B cell (primary cell): ENCODE data around the gene MST1. TPM values are rescaled to one million over a fixed set of nuclear protein-coding genes. Genes with fewer than 3 reads are reported as not detected.

Experiments
- ATAC-seq: fragments of 200-7000 bp; cut with Tn5 transposase; one replicate; pipeline ENCODE4 v1.10.0; 2021; ENCODE audit warnings: low read depth, mild to moderate bottlenecking, moderate number of reproducible peaks, moderate library complexity
- CTCF ChIA-PET: fragments of 350-600 bp; sonication (Branson Sonifier 250); formaldehyde crosslinking; loops from one replicate; lab custom pipeline; 2021; ENCODE audit warnings: antibody characterized with exemption, inconsistent platforms; lab: Charles Lee
- POLR2A ChIA-PET: fragments of 350-600 bp; sonication (Branson Sonifier 250); formaldehyde crosslinking; loops from one replicate; lab custom pipeline; 2021; ENCODE audit warnings: antibody characterized with exemption; lab: Charles Lee
- DNase-seq: peaks from one replicate; pipeline ENCODE4 v3.0.0; 2013
- H2AFZ ChIP-seq: 2 replicates; pipeline ENCODE4 v1.6.1; 2012; ENCODE audit warnings: mild to moderate bottlenecking, low read depth, low read length; ENCODE audit not compliant: insufficient read depth, poor library complexity, severe bottlenecking
- H3K27ac ChIP-seq, 2 donors: 1 replicate in 1 of 2; 2 replicates in 1 of 2; pipeline ENCODE4 v1.5.1; 2012 to 2013; ENCODE audit warnings: low read length in 2 of 2, mild to moderate bottlenecking in 2 of 2, moderate library complexity in 1 of 2
- H3K27me3 ChIP-seq, 4 experiments: fragments of 200-600 bp in 1 of 4; sonication (generic) in 1 of 4; replicated peaks in 1 of 4; 1 replicate in 2 of 4; 2 replicates in 2 of 4; pipeline versions ENCODE4 v1.6.1 to v1.7.0; 2013 to 2016; ENCODE audit warnings: low read length in 3 of 4, mild to moderate bottlenecking in 2 of 4, mixed read lengths in 1 of 4, moderate library complexity in 1 of 4; ENCODE audit not compliant: insufficient read depth in 4 of 4, control insufficient read depth in 3 of 4; ENCODE audit errors: control extremely low read depth in 1 of 4
- H3K36me3 ChIP-seq, 2 experiments: replicated peaks in 1 of 2; 1 replicate in 1 of 2; 2 replicates in 1 of 2; pipeline versions ENCODE4 v1.6.1 to v1.7.1; 2013; ENCODE audit warnings: low read length in 1 of 2; ENCODE audit not compliant: insufficient read depth in 2 of 2, control insufficient read depth in 1 of 2; ENCODE audit errors: control extremely low read depth in 1 of 2, extremely low read depth in 1 of 2
- H3K4me1 ChIP-seq, 2 donors: fragments of 200-600 bp in 1 of 2; sonication (generic) in 1 of 2; 1 replicate in 1 of 2; 2 replicates in 1 of 2; pipeline versions ENCODE4 v1.5.1 to v1.6.1; 2013 to 2017; ENCODE audit warnings: low read length in 2 of 2; ENCODE audit not compliant: control insufficient read depth in 2 of 2, insufficient read depth in 2 of 2
- H3K4me2 ChIP-seq: replicated peaks from 2 replicates; pipeline ENCODE3; 2012; ENCODE audit warnings: mild to moderate bottlenecking, low read depth, low read length; ENCODE audit not compliant: poor library complexity, severe bottlenecking
- H3K4me3 ChIP-seq, 5 experiments: fragments of 200-600 bp in 1 of 5; sonication (generic) in 1 of 5; 1 replicate in 3 of 5; 2 replicates in 2 of 5; pipeline versions ENCODE4 v1.5.1 to v1.7.0; 2011 to 2016; ENCODE audit warnings: low read length in 4 of 5, mild to moderate bottlenecking in 4 of 5, low read depth in 2 of 5, control low read depth in 1 of 5, moderate library complexity in 1 of 5; ENCODE audit not compliant: insufficient read depth in 1 of 5; ENCODE audit errors: control extremely low read depth in 1 of 5, extremely low read depth in 1 of 5
- H3K79me2 ChIP-seq: fragments of 200-600 bp; sonication (generic); one replicate; pipeline ENCODE4 v1.6.0; 2016; ENCODE audit warnings: low read length; ENCODE audit not compliant: control insufficient read depth, insufficient read depth
- H3K9ac ChIP-seq: fragments of 200-600 bp; sonication (generic); 2 replicates; pipeline ENCODE4 v1.6.1; 2017; ENCODE audit warnings: mild to moderate bottlenecking, low read length, moderate library complexity
- H3K9me3 ChIP-seq, 3 donors: one replicate each; pipeline versions ENCODE4 v1.6.1 to v1.7.1; 2013; ENCODE audit warnings: low read length in 2 of 3; ENCODE audit not compliant: control insufficient read depth in 2 of 3, insufficient read depth in 1 of 3; ENCODE audit errors: control extremely low read depth in 1 of 3
- H4K20me1 ChIP-seq: 2 replicates; pipeline ENCODE4 v1.6.0; 2012; ENCODE audit warnings: mild to moderate bottlenecking, low read length; ENCODE audit not compliant: insufficient read depth, control insufficient read depth, poor library complexity, severe bottlenecking
- H3K27ac Mint-ChIP-seq: one replicate; pipeline ENCODE4 v1.8.0; 2021; ENCODE audit warnings: mixed read lengths
- H3K27me3 Mint-ChIP-seq: one replicate; pipeline ENCODE4 v1.8.0; 2021; ENCODE audit warnings: mixed read lengths
- H3K4me1 Mint-ChIP-seq: one replicate; pipeline ENCODE4 v1.8.0; 2021; ENCODE audit warnings: mixed read lengths
- H3K4me3 Mint-ChIP-seq: one replicate; pipeline ENCODE4 v1.8.0; 2021; ENCODE audit warnings: mixed read lengths
- H3K9me3 Mint-ChIP-seq: one replicate; pipeline ENCODE4 v1.8.0; 2022; ENCODE audit warnings: mixed read lengths; ENCODE audit not compliant: insufficient read depth
- EZH2 ChIP-seq: IDR thresholded peaks from 2 replicates; pipeline ENCODE4 v1.6.1; 2012; ENCODE audit warnings: borderline replicate concordance, low read depth, mild to moderate bottlenecking, moderate library complexity, low read length; ENCODE audit not compliant: insufficient read depth, poor library complexity, severe bottlenecking
- WGBS: methylation state at CpG from one replicate; pipeline ENCODE4 v1.1.5; 2013; ENCODE audit warnings: missing lambda C conversion rate; ENCODE audit not compliant: insufficient coverage; 5-methylcytosine and 5-hydroxymethylcytosine counted together
- intact Hi-C: fragments of 100-400 bp; cut with micrococcal nuclease; formaldehyde crosslinking; loops from one replicate; pipeline ENCODE4 v1.10.0; 2022
- polyA plus RNA-seq: library from polyadenylated mRNA; depleted of rRNA; stranded (reverse); fragments of >200 nt; gene quantifications from 2 replicates; pipeline ENCODE4 v1.2.3, GENCODE V29; 2012
- total RNA-seq, 2 donors: library from RNA; stranded (reverse); fragments of 120-200 nt in 1 of 2; gene quantifications; 1 replicate in 1 of 2; 2 replicates in 1 of 2; pipeline versions ENCODE4 v1.2.3 to v1.2.4, GENCODE V29; 2013 to 2022
- TF ChIP-seq, protein P1 (sequence below): fragments of 200-600 bp; IDR thresholded peaks from one replicate; pipeline ENCODE4 v1.8.0; 2022; ENCODE audit warnings: antibody characterized with exemption, mild to moderate bottlenecking

MST1 gene
- total and polyA plus RNA-seq, 2 donors (not counting 1 experiment from before 2014, with no cell fraction given) = 14.5 to 26.4 TPM

DNA sequence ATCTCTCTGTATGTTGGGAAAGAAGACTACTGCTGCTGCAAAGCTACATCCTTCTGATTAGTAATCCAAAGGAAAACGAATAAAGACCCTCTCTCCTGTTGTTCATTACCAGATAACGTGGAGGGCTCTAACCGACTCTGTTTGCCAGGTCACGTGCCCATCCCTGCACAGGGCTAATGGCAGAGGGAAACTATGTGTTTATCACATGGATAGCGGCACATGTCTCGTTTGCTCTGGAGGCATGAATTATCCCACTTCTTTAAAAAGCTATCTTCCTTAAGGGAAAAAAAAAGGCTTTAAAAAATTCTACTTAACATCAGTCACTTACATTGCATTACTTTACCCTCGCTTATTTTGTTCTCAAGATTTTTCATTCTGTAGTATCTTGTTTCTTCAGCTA, 48.0 kb downstream of the MST1 start:
- DNase-seq (no peak), ATAC-seq (no peak)
- Histone ChIP-seq H3K9ac (no peak overlapping the region), H3K9me3 (no peaks in the 10 kb centered on the region), H3K27me3 (no peaks in the 10 kb centered on the region), H3K4me3 (no peak overlapping the region), H2AFZ (no peak overlapping the region), H3K36me3 (no peaks in the 10 kb centered on the region), H3K79me2 (no peaks in the 10 kb centered on the region), H3K27ac (no peak overlapping the region), H4K20me1 (no peaks in the 10 kb centered on the region), H3K4me2 (no peak overlapping the region), H3K4me1 (no peaks in the 10 kb centered on the region)
- Mint-ChIP-seq H3K4me3 (no peak overlapping the region), H3K4me1 (no peaks in the 10 kb centered on the region), H3K27me3 (peaks cover 3% of the 10 kb centered on the region), H3K9me3 (no peaks in the 10 kb centered on the region), H3K27ac (no peak overlapping the region)
- ChIA-PET POLR2A (no interaction called here), CTCF (no interaction called here)
- intact Hi-C loops = no loop called here
- 88% methylated on average over 5 of the region's 7 CpGs for WGBS
- TF ChIP-seq, protein P1, sequence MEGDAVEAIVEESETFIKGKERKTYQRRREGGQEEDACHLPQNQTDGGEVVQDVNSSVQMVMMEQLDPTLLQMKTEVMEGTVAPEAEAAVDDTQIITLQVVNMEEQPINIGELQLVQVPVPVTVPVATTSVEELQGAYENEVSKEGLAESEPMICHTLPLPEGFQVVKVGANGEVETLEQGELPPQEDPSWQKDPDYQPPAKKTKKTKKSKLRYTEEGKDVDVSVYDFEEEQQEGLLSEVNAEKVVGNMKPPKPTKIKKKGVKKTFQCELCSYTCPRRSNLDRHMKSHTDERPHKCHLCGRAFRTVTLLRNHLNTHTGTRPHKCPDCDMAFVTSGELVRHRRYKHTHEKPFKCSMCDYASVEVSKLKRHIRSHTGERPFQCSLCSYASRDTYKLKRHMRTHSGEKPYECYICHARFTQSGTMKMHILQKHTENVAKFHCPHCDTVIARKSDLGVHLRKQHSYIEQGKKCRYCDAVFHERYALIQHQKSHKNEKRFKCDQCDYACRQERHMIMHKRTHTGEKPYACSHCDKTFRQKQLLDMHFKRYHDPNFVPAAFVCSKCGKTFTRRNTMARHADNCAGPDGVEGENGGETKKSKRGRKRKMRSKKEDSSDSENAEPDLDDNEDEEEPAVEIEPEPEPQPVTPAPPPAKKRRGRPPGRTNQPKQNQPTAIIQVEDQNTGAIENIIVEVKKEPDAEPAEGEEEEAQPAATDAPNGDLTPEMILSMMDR = no peak
- TF ChIP-seq EZH2 = no peak

DNA sequence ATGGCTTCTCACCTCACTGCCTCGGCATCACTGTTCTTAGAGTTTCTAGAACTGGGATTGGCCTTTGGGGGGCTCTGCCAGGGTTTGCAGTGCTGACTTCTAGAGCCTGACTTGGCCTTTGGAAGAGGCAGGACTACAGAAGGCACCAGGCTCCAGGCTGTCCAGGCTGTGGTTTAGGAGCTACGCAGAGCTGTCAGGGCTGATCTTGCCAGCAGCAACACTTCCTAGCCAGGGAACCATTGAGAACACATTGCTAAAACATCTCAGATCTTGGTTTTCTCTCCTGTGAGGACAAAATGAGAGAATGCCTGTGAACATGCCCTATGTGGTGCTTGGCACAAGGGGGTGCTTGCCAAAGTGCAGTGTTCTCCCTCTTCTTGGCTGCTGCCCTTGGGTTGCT, 49.7 kb downstream of the MST1 start:
- Histone ChIP-seq H3K4me2 (no peak overlapping the region), H4K20me1 (no peaks in the 10 kb centered on the region), H3K27me3 (no peaks in the 10 kb centered on the region), H3K9ac (no peak overlapping the region), H3K27ac (no peak overlapping the region), H3K79me2 (no peaks in the 10 kb centered on the region), H3K4me1 (no peaks in the 10 kb centered on the region), H3K36me3 (no peaks in the 10 kb centered on the region), H3K4me3 (no peak overlapping the region), H3K9me3 (no peaks in the 10 kb centered on the region), H2AFZ (no peak overlapping the region)
- Mint-ChIP-seq H3K4me3 (no peak overlapping the region), H3K27me3 (no peaks in the 10 kb centered on the region), H3K9me3 (no peaks in the 10 kb centered on the region), H3K27ac (no peak overlapping the region), H3K4me1 (no peaks in the 10 kb centered on the region)
- ATAC-seq (no peak), DNase-seq (no peak)
- 97% methylated on average over 2 of the region's 2 CpGs for WGBS
- CTCF ChIA-PET = no interaction called here
- TF ChIP-seq EZH2 = no peak
- TF ChIP-seq, protein P1 = no peak
- intact Hi-C loops = no loop called here
- POLR2A ChIA-PET = no interaction called here
